ENCODE measurements around the gene ATP13A2.

DNA sequence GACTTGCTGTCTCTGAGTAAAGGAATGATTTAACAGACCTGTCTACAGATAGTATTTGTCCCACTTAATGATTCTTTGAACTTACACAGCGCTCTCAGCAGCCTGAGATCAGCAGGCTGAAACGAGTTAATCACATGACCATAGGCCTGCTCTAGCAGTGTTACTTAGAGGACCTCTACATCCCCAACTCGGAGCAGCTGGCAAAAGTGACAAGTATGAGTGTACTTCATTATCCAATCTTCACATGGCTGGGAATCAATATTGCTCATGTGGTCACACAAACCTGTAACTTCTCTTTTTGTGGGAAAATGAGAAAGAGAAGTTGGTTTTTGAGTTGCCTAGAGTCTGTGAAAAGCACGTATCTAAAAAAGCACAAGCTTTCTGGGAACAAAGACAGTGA lies 11.4 kb upstream of the ATP13A2 start:
- no peak for TF ChIP-seq POLR2A (IDR thresholded peaks at IDR 0.05)
- TF ChIP-seq, protein P1, sequence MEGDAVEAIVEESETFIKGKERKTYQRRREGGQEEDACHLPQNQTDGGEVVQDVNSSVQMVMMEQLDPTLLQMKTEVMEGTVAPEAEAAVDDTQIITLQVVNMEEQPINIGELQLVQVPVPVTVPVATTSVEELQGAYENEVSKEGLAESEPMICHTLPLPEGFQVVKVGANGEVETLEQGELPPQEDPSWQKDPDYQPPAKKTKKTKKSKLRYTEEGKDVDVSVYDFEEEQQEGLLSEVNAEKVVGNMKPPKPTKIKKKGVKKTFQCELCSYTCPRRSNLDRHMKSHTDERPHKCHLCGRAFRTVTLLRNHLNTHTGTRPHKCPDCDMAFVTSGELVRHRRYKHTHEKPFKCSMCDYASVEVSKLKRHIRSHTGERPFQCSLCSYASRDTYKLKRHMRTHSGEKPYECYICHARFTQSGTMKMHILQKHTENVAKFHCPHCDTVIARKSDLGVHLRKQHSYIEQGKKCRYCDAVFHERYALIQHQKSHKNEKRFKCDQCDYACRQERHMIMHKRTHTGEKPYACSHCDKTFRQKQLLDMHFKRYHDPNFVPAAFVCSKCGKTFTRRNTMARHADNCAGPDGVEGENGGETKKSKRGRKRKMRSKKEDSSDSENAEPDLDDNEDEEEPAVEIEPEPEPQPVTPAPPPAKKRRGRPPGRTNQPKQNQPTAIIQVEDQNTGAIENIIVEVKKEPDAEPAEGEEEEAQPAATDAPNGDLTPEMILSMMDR (IDR thresholded peaks at IDR 0.05 in 4 of 5, conservative IDR thresholded peaks at IDR 0.05 in 1 of 5): no peak
